Measurements from ENCODE around the gene MCC.

Gene MCC

GRCh38 chr5:113219695-113220094 lies 268.6 kb downstream of the MCC start:
- no peak for DNase-seq (ENCODE audit: low read depth, low spot score)
- TF ChIP-seq ZNF274 (IDR thresholded peaks at IDR 0.05; ENCODE audit: low read depth, low read length) (no peak), SUZ12 (IDR thresholded peaks at IDR 0.05; ENCODE audit: extremely low read depth, insufficient read depth, insufficient read length) (no peak), YY1 (IDR thresholded peaks at IDR 0.05; ENCODE audit: insufficient read depth, insufficient read length) (no peak)
- H3K4me3 ChIP-seq (ENCODE audit: insufficient read length, low read depth) = no peak overlapping the region
- H3K9me3 ChIP-seq (ENCODE audit: insufficient read depth, low read length) = peaks cover 15% of the 10 kb centered on the region
- H3K9ac ChIP-seq (ENCODE audit: insufficient read length, low read depth) = no peak overlapping the region
- H3K36me3 ChIP-seq (ENCODE audit: insufficient read depth, insufficient read length, low read length) = no peaks in the 10 kb centered on the region
- no peaks in the 10 kb centered on the region for H3K4me1 ChIP-seq (ENCODE audit: insufficient read depth, insufficient read length)
- no peaks in the 10 kb centered on the region for H3K27me3 ChIP-seq (ENCODE audit: insufficient read depth, insufficient read length)

GRCh38 chr5:113218906-113219517 lies 269.2 kb downstream of the MCC start:
- Histone ChIP-seq H3K27me3 (ENCODE audit: insufficient read depth, insufficient read length) (no peaks in the 10 kb centered on the region), H3K9me3 (ENCODE audit: insufficient read depth, low read length) (peaks cover 15% of the 10 kb centered on the region), H3K4me3 (ENCODE audit: insufficient read length, low read depth) (no peak overlapping the region), H3K9ac (ENCODE audit: insufficient read length, low read depth) (no peak overlapping the region), H3K36me3 (ENCODE audit: insufficient read depth, insufficient read length, low read length) (no peaks in the 10 kb centered on the region), H3K4me1 (ENCODE audit: insufficient read depth, insufficient read length) (no peaks in the 10 kb centered on the region)
- TF ChIP-seq YY1 (IDR thresholded peaks at IDR 0.05; ENCODE audit: insufficient read depth, insufficient read length) (no peak), ZNF274 (IDR thresholded peaks at IDR 0.05; ENCODE audit: low read depth, low read length) (no peak), SUZ12 (IDR thresholded peaks at IDR 0.05; ENCODE audit: extremely low read depth, insufficient read depth, insufficient read length) (no peak)
- DNase-seq (ENCODE audit: low read depth, low spot score) = no peak

- Histone ChIP-seq H3K36me3 (ENCODE audit: insufficient read depth, insufficient read length, low read length) (no peaks in the 10 kb centered on the region), H3K9me3 (ENCODE audit: insufficient read depth, low read length) (peaks cover 12% of the 10 kb centered on the region), H3K4me1 (ENCODE audit: insufficient read depth, insufficient read length) (no peaks in the 10 kb centered on the region), H3K27me3 (ENCODE audit: insufficient read depth, insufficient read length) (no peaks in the 10 kb centered on the region), H3K9ac (ENCODE audit: insufficient read length, low read depth) (no peak overlapping the region), H3K4me3 (ENCODE audit: insufficient read length, low read depth) (no peak overlapping the region)
- DNase-seq (ENCODE audit: low read depth, low spot score) = no peak
- TF ChIP-seq YY1 (IDR thresholded peaks at IDR 0.05; ENCODE audit: insufficient read depth, insufficient read length) (no peak), ZNF274 (IDR thresholded peaks at IDR 0.05; ENCODE audit: low read depth, low read length) (no peak), SUZ12 (IDR thresholded peaks at IDR 0.05; ENCODE audit: extremely low read depth, insufficient read depth, insufficient read length) (no peak)
Observed at GRCh38 chr5:113218200-113218599, 270.1 kb downstream of the MCC start.

GRCh38 chr5:113217619-113218184 lies 270.6 kb downstream of the MCC start:
- H3K27me3 ChIP-seq (ENCODE audit: insufficient read depth, insufficient read length) = no peaks in the 10 kb centered on the region
- no peaks in the 10 kb centered on the region for H3K36me3 ChIP-seq (ENCODE audit: insufficient read depth, insufficient read length, low read length)
- TF ChIP-seq SUZ12 (IDR thresholded peaks at IDR 0.05; ENCODE audit: extremely low read depth, insufficient read depth, insufficient read length) (no peak), ZNF274 (IDR thresholded peaks at IDR 0.05; ENCODE audit: low read depth, low read length) (no peak), YY1 (IDR thresholded peaks at IDR 0.05; ENCODE audit: insufficient read depth, insufficient read length) (no peak)
- H3K9ac ChIP-seq (ENCODE audit: insufficient read length, low read depth) = no peak overlapping the region
- H3K4me1 ChIP-seq (ENCODE audit: insufficient read depth, insufficient read length) = no peaks in the 10 kb centered on the region
- no peak overlapping the region for H3K4me3 ChIP-seq (ENCODE audit: insufficient read length, low read depth)
- H3K9me3 ChIP-seq (ENCODE audit: insufficient read depth, low read length) = peaks cover 12% of the 10 kb centered on the region
- no peak for DNase-seq (ENCODE audit: low read depth, low spot score)

GRCh38 chr5:113216545-113216944 lies 271.7 kb downstream of the MCC start:
- DNase-seq (ENCODE audit: low read depth, low spot score) = no peak
- no peak for TF ChIP-seq SUZ12 (IDR thresholded peaks at IDR 0.05; ENCODE audit: extremely low read depth, insufficient read depth, insufficient read length)
- TF ChIP-seq YY1 (IDR thresholded peaks at IDR 0.05; ENCODE audit: insufficient read depth, insufficient read length) = no peak
- TF ChIP-seq ZNF274 (IDR thresholded peaks at IDR 0.05; ENCODE audit: low read depth, low read length) = no peak
- Histone ChIP-seq H3K9me3 (ENCODE audit: insufficient read depth, low read length) (peaks cover 11% of the 10 kb centered on the region), H3K9ac (ENCODE audit: insufficient read length, low read depth) (no peak overlapping the region), H3K36me3 (ENCODE audit: insufficient read depth, insufficient read length, low read length) (no peaks in the 10 kb centered on the region), H3K4me3 (ENCODE audit: insufficient read length, low read depth) (no peak overlapping the region), H3K4me1 (ENCODE audit: insufficient read depth, insufficient read length) (no peaks in the 10 kb centered on the region), H3K27me3 (ENCODE audit: insufficient read depth, insufficient read length) (no peaks in the 10 kb centered on the region)

- TF ChIP-seq SUZ12 (IDR thresholded peaks at IDR 0.05; ENCODE audit: extremely low read depth, insufficient read depth, insufficient read length) (no peak), ZNF274 (IDR thresholded peaks at IDR 0.05; ENCODE audit: low read depth, low read length) (no peak), YY1 (IDR thresholded peaks at IDR 0.05; ENCODE audit: insufficient read depth, insufficient read length) (no peak)
- DNase-seq (ENCODE audit: low read depth, low spot score) = no peak
- no peaks in the 10 kb centered on the region for H3K4me1 ChIP-seq (ENCODE audit: insufficient read depth, insufficient read length)
- H3K36me3 ChIP-seq (ENCODE audit: insufficient read depth, insufficient read length, low read length) = no peaks in the 10 kb centered on the region
- H3K4me3 ChIP-seq (ENCODE audit: insufficient read length, low read depth) = no peak overlapping the region
- H3K27me3 ChIP-seq (ENCODE audit: insufficient read depth, insufficient read length) = no peaks in the 10 kb centered on the region
- H3K9me3 ChIP-seq (ENCODE audit: insufficient read depth, low read length) = 0 out of 2 replicates have a peak, but pooled peaks cover under 1% of the 10 kb centered on the region
- no peak overlapping the region for H3K9ac ChIP-seq (ENCODE audit: insufficient read length, low read depth)
Observed at GRCh38 chr5:113215401-113216060, 272.7 kb downstream of the MCC start.

GRCh38 chr5:113214606-113215323 lies 273.5 kb downstream of the MCC start:
- no peak overlapping the region for H3K9ac ChIP-seq (ENCODE audit: insufficient read length, low read depth)
- H3K9me3 ChIP-seq (ENCODE audit: insufficient read depth, low read length) = no peaks in the 10 kb centered on the region
- no peaks in the 10 kb centered on the region for H3K4me1 ChIP-seq (ENCODE audit: insufficient read depth, insufficient read length)
- no peaks in the 10 kb centered on the region for H3K27me3 ChIP-seq (ENCODE audit: insufficient read depth, insufficient read length)
- no peak for TF ChIP-seq SUZ12 (IDR thresholded peaks at IDR 0.05; ENCODE audit: extremely low read depth, insufficient read depth, insufficient read length)
- TF ChIP-seq YY1 (IDR thresholded peaks at IDR 0.05; ENCODE audit: insufficient read depth, insufficient read length) = no peak
- TF ChIP-seq ZNF274 (IDR thresholded peaks at IDR 0.05; ENCODE audit: low read depth, low read length) = no peak
- DNase-seq (ENCODE audit: low read depth, low spot score) = no peak
- no peaks in the 10 kb centered on the region for H3K36me3 ChIP-seq (ENCODE audit: insufficient read depth, insufficient read length, low read length)
- H3K4me3 ChIP-seq (ENCODE audit: insufficient read length, low read depth) = no peak overlapping the region
